IPS DF 19.7 (cell line): ENCODE measurements around the gene NR3C2.

ENCODE experiments used
- DNase-seq: peaks from one replicate; pipeline ENCODE4 v3.0.0-alpha.2; 2013; ENCODE audit warnings: low read depth, low spot score

NR3C2 gene

DNA sequence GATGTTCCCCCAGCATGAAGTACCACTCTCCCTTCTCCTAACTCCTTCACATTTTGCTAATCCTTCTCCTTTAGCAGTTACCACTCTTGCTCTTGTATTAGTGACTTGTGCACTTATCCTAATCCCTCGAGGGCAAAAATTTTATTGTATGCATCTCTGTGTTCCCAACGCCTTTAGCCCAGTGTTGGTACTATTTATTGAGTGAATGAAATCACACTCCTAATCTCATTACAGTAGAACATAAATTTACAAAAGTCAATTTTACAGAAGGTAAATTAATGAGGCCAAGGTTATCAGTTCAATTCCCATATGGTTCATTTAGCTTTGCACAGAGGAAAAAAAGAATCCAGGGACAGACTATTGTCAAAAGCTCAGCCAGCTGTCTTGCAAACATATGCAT, 178.4 kb downstream of the NR3C2 start:
- no peak for DNase-seq

- DNase-seq: no peak
Measured at GRCh38 chr4:148263127-148263526, 179.1 kb downstream of the NR3C2 start.

DNA sequence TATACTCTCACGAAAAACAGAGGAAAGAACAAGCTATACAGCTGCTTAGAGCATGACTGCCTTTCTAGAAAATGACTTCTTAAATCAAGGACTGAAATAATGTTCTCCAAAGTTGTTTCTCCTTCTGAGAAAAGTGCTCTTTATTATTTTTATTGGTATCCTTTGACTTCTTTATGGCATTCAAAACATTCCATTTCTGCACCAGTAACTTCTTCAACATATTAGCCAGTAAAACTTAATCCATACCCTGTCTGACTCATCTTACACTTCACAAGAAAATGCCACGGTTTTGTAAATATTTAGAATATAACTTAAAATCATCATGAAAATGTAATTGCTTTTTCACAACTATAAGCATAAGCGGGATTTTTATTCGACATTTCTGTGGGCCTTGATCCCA, 180.4 kb downstream of the NR3C2 start:
- no peak for DNase-seq

DNA sequence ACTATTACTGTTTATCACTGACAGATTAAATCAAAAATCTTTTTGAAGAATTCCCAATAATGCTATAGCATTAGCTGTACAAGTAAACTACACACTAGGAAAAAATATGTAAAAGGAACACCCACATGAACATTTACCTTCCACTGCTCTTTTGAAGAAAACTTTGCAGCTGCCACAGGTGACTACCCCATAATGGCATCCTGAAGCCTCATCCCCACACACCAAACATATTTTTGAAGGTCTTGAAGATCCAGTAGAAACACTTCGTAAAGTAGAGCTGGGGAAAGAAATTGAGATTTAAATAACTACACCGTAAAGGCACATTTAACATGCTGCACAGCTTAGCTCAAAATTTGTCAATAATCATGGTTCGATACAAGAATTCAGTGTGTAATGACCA, 182.4 kb downstream of the NR3C2 start:
- no peak for DNase-seq

DNA sequence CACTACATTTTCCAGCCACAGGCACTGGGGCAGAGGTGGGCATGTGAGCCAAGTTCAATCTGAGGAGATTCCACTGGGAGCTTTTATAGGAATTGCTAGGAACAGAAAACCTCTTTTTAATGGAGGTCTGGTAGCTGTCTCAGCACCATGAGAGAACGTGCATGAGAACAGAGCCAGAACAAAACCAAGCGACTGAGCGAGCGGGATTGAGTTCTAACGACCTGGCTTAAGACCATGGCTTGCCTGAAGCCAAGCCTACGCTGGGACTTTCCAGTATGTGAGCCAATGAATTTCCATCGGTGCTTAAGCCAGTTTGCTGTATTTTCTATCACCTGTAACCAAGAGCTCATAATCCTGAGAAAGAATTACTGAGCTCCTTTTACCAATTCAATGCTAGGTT, 183.7 kb downstream of the NR3C2 start:
- DNase-seq: no peak

DNA sequence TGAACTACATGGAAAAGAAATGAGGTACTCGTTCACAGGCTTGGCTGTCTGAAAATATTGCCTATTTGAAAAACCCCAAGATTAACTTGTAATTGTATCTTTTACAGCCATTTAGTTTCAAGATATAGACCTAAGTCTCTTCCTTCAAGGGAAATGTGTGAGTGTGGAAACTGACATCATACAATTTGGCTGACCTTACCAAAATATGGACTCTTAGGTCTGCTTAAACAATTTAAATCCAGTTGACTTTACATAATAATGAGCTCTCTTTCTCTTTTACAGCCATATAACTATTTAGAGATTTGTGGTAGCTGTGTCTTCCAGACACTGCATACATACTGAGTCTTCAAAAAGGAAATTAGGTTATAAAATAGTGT, 186.9 kb downstream of the NR3C2 start:
- DNase-seq: no peak

GRCh38 chr4:148254621-148255343, 187.4 kb downstream of the NR3C2 start:
- no peak for DNase-seq

- DNase-seq: no peak
Measured at GRCh38 chr4:148253768-148254167, 188.4 kb downstream of the NR3C2 start.

GRCh38 chr4:148248824-148249223, 193.4 kb downstream of the NR3C2 start:
- DNase-seq: no peak

- no peak for DNase-seq
Measured at GRCh38 chr4:148245015-148245414, 197.2 kb downstream of the NR3C2 start.

DNA sequence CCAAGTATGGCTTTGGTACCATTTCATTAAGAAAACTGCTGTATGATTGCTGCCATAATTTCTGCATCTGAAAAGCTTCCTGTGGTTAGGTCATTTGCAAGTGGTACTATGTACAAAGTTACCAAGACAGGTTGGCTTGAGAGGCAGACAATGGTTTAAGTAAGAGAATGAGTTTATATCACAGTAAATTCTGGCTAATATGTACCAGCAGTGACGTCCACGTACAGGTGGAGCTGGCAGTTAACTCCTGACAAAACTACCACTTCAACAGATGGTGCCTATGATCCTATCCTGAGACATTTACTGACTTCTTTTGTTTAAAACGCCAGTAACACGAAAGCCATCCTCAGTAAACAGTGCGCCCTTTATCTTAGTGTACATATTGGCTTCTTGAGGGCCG, 198.4 kb downstream of the NR3C2 start:
- no peak for DNase-seq

- DNase-seq: no peak
Measured at GRCh38 chr4:148240241-148240640, 202.0 kb downstream of the NR3C2 start.

DNA sequence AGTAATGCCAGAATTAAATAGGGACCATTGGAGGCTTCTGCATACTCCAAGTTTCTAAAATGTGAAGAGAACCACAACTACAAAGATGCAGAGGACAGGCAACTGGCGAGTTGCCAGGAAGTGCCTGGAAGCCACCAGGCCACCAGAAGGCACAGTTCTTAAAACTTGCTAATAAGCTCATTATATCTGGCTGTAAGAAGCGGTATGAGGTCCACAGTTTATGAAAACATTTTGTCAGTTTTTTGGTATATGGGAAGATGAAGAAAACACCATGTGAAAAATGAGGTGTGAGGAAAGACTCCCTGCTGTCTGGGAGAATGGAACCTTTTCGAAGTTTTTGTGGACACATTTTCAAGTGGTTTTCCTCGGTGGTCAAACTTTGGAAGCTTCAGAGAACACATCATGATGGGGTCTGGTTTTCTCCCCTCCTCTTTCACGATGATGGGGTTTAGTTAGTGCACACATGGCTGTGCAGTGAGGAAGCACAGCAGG, 202.7 kb downstream of the NR3C2 start:
- no peak for DNase-seq

DNA sequence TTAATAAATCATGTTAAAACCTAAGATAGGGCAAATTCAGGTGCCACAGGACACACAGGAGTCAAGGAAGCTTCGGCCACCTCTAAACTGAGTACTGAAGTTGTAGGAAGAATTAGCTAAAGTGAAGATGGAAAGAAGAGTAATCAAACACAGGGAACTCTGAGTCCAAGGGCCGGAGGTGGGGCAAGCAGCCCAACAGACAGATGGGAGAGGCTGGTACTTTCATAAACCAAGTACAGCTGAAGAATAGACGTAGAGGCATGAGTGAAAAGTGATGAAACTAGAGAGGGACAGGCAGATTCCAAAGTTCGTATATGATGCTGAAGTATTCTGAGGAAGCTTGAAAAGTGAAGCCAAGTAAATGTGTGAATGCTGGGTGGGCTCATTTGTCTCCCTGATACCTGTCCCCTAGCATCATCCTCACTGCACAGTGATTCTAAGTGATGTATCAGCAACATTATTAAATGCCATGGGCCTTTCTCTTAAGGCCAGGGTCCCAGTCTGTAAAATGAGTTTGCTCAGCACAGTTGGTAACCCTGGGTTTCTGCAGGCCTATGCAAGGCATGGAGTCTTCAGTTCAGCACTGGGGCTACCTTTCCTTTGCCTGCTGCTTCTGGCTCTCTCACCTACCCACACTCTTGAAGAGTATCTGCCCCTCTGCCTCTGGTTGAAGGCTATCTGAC, 203.3 kb downstream of the NR3C2 start:
- DNase-seq: no peak

DNA sequence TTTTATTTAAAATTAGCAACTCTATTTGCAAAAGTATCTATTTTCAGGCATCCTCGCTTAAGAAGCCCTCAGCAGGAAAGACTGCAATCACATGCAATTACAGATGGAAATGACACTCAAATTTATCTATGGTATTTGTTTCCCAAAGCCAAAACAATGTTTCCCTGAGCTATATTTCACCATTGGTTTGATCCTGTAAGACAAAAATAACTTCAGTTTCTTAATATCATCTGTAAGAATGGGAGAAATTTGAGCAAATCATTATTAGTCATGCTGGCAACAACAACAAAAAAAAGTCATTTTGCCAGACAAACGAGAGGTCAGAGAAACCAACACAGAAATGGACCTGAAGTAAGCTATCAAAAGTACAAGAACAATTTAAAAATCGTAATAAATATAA, 204.1 kb downstream of the NR3C2 start:
- no peak for DNase-seq

GRCh38 chr4:148235809-148236208, 206.4 kb downstream of the NR3C2 start:
- no peak for DNase-seq

DNA sequence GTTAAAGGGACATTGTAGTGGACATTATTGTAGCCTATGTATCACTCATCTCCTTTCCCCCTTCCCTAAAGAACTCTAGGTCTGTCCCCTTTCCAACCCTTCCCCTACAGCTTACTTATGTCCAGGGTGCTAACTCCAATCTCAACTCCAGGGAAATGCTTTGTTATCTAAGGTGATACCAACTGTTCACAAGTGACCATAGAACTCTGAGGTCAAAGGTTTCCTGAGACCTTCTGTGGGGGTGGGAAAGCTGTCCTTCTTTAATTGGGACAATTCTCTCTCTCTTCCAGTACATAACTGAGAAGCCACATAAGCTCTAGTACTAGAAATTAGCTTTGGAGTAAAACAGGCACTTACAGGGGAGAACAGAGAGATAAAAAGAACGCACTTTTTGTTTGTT, 212.4 kb downstream of the NR3C2 start:
- DNase-seq: no peak

DNA sequence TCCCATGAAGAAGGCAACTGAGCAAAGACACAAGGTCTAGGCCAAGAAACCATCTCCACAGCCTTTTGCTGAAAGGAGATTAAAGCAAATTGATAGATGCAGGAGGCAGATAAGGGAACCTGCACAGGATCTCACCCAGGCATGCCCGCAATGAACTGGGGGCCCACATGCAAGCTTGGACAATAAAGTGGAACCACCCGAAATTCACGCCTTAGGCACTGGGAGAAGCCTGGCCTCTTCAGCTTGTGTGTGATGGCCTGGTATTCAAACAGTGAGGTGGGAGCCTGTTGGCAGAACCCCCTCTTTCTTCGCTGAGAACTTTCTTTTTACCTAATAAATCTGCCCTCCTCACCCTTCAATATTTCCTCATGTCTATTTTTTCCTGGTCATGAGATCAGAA, 213.2 kb downstream of the NR3C2 start:
- no peak for DNase-seq

DNA sequence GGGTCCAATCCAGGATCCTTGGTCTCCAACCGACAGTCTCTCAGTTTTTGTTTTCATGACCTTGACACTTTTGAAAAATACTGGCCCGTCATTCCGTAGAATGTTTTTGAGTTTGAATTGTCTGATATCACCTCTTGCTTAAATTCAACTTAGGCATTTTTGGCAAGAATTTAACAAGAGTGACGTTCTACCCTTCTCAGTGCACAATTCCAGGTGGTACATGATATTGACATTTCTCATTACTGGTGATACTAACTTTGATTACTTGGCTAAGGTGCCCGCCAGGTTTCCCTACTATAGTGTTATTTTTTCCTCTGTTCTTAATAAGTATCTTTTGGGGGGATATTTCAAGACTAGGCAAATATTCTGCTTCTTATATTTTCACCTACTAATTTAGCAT, 215.1 kb downstream of the NR3C2 start:
- no peak for DNase-seq

GRCh38 chr4:148226341-148226740, 215.9 kb downstream of the NR3C2 start:
- no peak for DNase-seq

- no peak for DNase-seq
Measured at GRCh38 chr4:148225639-148226038, 216.6 kb downstream of the NR3C2 start.

GRCh38 chr4:148224476-148224875, 217.7 kb downstream of the NR3C2 start:
- no peak for DNase-seq

DNA sequence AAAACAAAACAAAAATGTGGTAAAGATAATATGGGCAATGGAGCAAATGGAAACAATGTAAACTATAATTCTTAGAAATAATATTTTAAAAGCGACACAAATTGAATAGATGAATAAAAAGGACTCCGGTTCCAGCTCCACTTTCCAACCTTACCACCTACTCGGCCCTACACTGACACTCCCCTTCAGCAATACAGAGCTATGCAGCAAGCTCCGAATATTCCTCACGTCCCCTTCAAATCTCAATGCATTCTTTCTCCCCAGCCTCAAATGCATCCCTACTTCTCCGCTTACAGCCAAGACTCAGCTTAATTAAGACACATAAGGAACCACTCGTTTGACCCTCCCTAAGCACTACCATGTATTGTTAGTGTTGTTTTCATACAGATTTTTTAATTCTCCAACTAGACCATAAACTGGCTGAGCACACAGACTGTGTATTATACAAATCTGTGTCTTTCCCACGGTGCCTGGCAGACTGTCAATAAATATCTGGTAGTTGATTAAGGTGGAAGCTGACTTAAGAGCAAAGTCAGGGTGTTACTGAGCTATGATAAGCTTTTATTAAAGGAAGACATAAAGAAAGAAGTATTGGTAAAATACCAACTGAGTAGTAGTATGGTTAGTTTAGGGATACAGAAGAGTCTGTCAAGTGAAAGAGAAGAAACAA, 219.1 kb downstream of the NR3C2 start:
- DNase-seq: no peak
